GM12864 (cell line): ENCODE results near the gene FARP1.

Source experiments
- DNase-seq: peaks from one replicate; pipeline ENCODE4 v3.0.0-alpha.2; 2011; ENCODE audit warnings: low read depth
- H3K4me3 ChIP-seq: 2 replicates; pipeline ENCODE4 v1.5.1; 2011; ENCODE audit warnings: mild to moderate bottlenecking, low read depth, low read length, control low read depth
- TF ChIP-seq, protein P1 (sequence below): IDR thresholded peaks from 2 replicates; pipeline ENCODE4 v1.5.1; 2011; ENCODE audit warnings: low read depth, mild to moderate bottlenecking, moderate library complexity, low read length, control low read depth, inconsistent platforms; ENCODE audit errors: missing control alignments

FARP1 gene

DNA sequence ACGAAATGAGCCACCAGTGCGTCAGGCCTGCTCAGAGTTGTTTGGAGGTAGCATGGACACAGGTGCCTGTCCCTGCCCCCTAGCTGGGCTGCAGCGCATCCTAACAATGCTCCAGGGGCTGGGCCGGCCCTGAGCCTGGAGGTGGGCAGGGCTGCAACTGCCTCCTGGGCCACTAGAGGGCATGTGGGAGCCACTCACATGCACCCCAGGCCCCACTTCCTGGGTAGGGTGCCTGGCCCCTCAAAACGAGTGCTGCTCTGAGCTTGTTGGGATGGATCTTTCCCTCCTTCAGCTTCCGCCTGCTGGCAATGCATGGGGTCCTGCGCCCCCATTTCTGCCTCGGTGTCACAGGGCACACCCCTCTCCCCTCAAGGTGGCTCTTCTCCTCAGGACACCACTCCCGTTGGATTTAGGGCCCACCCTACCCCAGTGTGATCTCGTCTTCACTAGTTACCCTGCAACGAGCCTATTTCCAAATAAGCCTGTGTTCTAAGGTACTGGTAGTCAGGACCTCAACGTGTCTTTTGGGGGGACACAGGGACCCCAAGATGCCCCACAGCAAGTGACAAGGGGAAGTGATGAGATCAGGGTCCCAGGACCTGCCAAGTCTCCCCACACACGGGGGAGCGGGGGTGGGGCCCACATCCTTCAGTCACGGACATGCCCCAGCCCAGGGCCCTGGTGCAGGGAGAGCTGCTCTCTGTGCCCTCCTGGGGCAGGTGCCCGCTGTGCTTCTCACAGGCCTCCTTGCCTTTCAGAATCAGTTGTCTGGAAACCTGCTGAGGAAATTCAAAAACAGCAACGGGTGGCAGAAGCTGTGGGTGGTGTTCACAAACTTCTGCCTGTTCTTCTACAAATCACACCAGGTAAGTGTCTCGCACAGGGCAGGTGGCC is 302.7 kb downstream of the FARP1 start:
- H3K4me3 ChIP-seq = no peak overlapping the region
- peak; percentile 31 for DNase-seq
- TF ChIP-seq, protein P1, sequence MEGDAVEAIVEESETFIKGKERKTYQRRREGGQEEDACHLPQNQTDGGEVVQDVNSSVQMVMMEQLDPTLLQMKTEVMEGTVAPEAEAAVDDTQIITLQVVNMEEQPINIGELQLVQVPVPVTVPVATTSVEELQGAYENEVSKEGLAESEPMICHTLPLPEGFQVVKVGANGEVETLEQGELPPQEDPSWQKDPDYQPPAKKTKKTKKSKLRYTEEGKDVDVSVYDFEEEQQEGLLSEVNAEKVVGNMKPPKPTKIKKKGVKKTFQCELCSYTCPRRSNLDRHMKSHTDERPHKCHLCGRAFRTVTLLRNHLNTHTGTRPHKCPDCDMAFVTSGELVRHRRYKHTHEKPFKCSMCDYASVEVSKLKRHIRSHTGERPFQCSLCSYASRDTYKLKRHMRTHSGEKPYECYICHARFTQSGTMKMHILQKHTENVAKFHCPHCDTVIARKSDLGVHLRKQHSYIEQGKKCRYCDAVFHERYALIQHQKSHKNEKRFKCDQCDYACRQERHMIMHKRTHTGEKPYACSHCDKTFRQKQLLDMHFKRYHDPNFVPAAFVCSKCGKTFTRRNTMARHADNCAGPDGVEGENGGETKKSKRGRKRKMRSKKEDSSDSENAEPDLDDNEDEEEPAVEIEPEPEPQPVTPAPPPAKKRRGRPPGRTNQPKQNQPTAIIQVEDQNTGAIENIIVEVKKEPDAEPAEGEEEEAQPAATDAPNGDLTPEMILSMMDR = peak; percentile 98

DNA sequence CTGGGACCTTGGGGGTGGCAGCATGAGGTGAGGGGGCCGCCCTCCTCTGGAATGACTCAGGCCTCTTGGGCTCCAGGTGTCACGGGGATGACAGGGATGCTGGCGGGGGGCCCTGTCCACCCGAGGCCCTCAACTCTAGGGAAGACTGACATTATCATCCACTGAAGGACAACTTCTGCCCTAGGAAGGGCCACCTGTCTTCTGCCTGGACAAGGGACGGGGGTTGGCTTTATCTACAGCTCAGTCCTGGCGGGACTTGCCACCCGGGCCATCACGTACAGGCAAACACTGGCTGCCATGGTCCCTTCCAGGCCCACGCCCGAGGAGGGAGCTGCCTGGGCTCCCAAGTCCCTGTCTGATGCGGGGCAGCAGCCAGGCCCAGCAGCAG is 303.3 kb downstream of the FARP1 start:
- no peak overlapping the region for H3K4me3 ChIP-seq
- TF ChIP-seq, protein P1 = no peak
- no peak for DNase-seq

DNA sequence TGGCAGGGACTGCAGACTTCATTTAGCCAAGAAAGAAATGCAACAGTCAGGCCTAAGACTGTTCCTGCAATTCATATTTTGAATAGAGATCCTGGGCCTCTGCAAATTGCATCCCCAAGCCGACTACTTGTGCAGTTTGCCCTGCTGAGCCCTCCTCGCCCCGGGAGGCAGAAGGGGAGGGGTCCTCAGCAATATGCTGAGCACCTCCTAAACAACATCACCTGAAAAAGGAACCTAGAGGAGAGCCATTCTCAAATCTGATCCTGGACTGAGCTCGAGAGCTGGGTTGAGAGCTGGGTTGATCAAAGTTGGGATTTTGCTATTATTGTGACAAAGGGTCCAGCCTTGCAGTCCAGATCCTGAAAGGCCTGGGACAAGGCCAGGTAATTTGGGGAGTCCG is 304.2 kb downstream of the FARP1 start:
- H3K4me3 ChIP-seq = no peak overlapping the region
- no peak for DNase-seq
- TF ChIP-seq, protein P1 = no peak

DNA sequence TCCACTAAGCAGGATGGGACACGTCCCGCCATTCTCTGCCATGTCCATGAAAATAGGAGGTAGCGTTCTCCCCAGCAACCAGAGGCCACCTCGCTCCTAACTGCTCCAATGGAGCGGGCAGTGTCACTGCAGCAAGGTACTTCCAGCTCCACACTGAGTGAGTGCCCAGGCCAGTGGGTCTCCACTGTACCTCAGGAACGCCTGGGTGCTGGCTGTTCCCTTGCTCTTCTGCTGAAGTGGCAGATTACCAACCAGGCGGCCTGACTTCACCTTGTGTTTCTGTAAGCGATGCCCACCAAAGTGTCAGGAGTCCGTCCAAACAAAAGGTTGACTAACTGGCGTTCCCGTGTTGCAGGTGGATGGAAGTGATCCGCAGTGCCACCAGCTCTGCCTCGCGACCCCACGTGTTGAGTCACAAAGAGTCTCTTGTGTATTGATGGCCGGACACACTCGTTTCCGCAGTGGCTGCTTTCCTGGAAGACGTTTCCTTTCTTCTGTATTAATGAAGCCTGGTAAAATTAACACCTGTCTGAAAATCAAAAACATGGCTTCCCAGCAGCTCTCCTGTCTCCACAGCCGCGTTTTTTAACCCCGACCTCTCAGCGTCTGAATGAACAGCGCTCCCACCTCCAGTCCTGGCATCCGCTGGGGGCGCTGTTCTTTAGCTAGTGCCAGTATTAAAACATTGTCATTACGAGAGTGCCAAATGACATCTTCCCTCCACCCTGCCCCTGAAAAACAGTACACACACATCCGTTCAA is 305.2 kb downstream of the FARP1 start:
- TF ChIP-seq, protein P1 = peak; percentile 78
- no peak overlapping the region for H3K4me3 ChIP-seq
- peak; percentile 48 for DNase-seq

DNA sequence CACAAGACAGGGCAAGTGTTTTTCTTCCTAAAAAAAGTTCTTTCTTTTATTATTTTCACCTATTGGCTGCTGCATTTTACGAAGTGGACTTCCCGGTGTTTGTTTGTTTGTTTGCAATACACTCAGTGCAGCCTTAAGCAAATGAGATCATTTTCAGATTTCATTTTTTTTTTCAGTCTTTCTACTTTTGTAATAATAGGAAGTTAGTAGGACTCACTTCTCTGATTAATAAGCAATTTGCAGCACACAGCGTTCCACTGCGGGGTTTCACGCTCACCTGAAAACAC is 305.7 kb downstream of the FARP1 start:
- TF ChIP-seq, protein P1 = no peak

DNA sequence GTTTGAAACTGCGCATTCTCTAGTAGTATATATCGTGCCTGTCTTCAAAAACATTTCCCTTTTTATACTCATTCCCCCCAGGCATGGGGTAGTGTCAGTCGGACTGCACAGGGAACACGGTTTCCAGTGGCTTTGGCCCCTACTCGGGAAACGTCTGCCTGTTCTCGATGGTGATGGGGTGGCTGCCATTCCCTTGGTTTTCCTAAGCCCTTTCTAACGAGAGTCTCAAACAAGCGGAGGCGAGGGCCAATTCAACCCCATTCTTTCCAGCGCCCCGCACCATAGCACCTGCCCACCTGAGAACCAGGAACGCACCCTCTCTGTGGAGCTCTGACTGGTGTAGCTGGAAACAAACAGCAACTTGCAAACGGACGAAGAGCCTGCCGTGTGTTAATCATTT is 306.4 kb downstream of the FARP1 start:
- TF ChIP-seq, protein P1 = no peak
- no peak overlapping the region for H3K4me3 ChIP-seq
- no peak for DNase-seq

More for the DNA sequence above, 305.7 kb downstream of the FARP1 start:
- DNase-seq = no peak
- no peak overlapping the region for H3K4me3 ChIP-seq

DNA sequence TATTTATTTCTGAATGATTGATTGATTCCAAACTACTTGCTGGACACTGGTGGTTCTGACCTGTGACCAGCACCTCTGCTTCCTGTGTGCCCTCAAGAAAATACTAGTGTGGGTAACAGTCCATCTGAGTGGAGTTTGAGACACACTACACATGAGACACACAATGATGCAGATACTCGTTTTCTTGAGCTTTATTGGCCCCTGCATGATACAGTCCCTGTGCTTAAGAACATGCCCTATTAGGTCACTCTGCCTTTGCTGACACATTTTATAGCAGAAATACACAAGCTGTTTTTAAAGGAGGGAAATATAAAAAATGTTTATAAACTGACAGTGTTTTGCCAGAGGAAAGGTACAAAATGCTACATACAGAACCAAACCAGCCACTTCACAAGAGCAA is 307.1 kb downstream of the FARP1 start:
- H3K4me3 ChIP-seq = no peak overlapping the region
- TF ChIP-seq, protein P1 = no peak
- no peak for DNase-seq
